KOPT-K1 (cell line): Measurements from ENCODE around the gene MEAK7.
"Not testable (repeated sequence)": the region's sequence is repeated elsewhere in the genome, so short reads cannot be mapped to it uniquely, and the experiment has no call there.

Experiments
- H3K27ac ChIP-seq: fragments of 200-600 bp; sonication (generic); 2 replicates; pipeline ENCODE4 v1.5.1; 2016; ENCODE audit warnings: antibody characterized with exemption, mild to moderate bottlenecking, low read depth, low read length; ENCODE audit not compliant: poor library complexity, severe bottlenecking
- H3K36me3 ChIP-seq: fragments of 200-600 bp; sonication (generic); 2 replicates; pipeline ENCODE4 v1.5.1; 2017; ENCODE audit warnings: antibody characterized with exemption, mild to moderate bottlenecking, low read length, moderate library complexity; ENCODE audit not compliant: insufficient read depth
- H3K9me3 ChIP-seq: fragments of 200-600 bp; sonication (generic); 2 replicates; pipeline ENCODE4 v1.5.1; 2017; ENCODE audit warnings: antibody characterized with exemption, low read length, mild to moderate bottlenecking; ENCODE audit not compliant: insufficient read depth, poor library complexity, severe bottlenecking

Gene MEAK7

DNA sequence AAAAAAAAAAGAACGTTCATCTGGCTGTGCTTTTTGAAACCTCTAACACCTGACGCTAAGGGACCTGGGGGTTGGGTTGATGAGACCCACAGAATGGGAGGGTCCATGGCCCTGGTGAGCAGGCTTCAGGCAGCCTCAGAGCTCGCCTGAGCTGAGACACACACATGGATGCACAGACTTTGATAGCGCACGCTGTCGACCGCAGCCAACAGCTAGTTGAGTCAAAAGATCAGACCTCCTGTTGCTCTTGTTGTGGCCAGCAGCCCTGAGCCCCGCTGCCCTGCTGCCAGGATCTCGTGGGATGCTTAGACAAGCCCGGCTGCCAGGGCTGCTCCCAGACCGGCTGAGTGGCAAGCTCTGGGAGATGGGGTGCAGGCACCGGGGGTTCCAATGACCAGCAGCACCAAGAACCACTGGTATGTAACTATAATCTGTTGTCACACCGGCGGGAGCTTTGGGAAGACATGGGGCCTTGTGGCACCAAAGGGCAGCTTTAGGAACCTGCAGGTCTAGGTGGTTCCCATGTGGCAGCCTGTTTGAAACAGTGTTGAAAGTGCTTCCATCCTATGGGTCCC is 20.0 kb upstream of the MEAK7 start:
- H3K9me3 ChIP-seq, result peaks cover under 1% of the 10 kb centered on the region
- H3K27ac ChIP-seq, result no peak overlapping the region
- no peaks in the 10 kb centered on the region for H3K36me3 ChIP-seq

DNA sequence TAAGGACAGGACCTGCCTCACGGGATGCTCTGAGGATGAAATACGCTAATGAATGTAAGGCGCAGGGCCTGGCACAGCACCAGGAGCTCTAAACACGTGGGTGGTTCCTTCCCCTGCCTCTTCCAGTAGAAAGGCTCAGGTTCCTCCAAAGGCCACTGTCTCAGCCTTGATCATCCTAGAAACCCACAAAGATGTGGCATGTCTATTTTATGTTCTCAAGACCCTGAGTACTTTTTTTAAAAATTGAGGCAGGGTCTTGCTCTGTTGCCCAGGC is 17.0 kb upstream of the MEAK7 start:
- Histone ChIP-seq H3K36me3 (no peaks in the 10 kb centered on the region), H3K27ac (no peak overlapping the region), H3K9me3 (no peaks in the 10 kb centered on the region)

- no peaks in the 10 kb centered on the region for H3K36me3 ChIP-seq
- H3K9me3 ChIP-seq, result no peaks in the 10 kb centered on the region
- H3K27ac ChIP-seq, result no peak overlapping the region
Observed at GRCh38 chr16:84520725-84521496, 16.5 kb upstream of the MEAK7 start.

GRCh38 chr16:84519855-84520254 is 15.4 kb upstream of the MEAK7 start:
- H3K36me3 ChIP-seq, result no peaks in the 10 kb centered on the region
- no peaks in the 10 kb centered on the region for H3K9me3 ChIP-seq
- H3K27ac ChIP-seq, result no peak overlapping the region

DNA sequence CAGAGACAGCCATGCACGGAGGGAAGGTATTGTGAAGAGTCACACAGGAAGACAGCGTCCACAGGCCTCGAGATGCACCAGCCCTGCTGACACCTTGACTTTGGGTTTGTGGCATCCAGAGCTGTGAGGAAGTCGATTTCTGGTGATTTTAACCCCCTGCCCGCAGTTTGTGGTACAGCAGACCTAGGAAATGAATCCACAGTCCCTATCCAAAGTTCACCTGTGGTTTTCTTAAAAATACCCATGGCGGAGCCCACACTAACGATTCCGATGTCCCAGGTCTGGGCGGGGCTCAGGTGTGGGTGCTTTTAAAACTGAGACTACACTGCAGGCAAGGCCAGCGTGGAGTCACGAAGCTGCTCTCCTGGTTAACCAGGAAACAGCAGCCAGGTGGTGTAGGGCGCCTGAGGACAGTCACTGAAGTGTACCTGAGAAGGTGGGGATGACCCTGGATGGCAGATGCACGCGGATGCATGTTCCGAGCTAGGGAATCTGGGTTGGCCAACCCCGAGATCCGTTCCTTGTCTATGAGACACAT is 14.4 kb upstream of the MEAK7 start:
- H3K27ac ChIP-seq, result no peak overlapping the region
- no peaks in the 10 kb centered on the region for H3K36me3 ChIP-seq
- H3K9me3 ChIP-seq, result no peaks in the 10 kb centered on the region

DNA sequence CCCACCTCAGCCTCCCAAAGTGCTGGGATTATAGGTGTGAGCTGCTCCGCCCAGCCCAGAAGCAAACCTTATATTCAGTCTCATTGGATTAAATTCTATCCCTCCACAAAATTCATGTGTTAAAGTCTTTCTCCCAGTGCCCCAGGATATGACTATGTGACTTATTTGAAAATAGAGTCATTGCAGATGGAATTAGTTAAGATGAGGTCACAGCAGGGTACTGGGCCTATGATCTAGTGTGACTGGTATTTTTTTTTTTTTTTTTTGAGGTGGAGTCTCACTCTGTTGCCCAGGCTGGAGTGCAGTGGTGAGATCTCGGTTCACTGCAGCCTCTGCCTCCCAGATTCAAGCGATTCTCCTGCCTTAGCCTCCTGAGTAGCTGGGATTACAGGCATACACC is 13.8 kb upstream of the MEAK7 start:
- H3K27ac ChIP-seq, result not testable (repeated sequence)

DNA sequence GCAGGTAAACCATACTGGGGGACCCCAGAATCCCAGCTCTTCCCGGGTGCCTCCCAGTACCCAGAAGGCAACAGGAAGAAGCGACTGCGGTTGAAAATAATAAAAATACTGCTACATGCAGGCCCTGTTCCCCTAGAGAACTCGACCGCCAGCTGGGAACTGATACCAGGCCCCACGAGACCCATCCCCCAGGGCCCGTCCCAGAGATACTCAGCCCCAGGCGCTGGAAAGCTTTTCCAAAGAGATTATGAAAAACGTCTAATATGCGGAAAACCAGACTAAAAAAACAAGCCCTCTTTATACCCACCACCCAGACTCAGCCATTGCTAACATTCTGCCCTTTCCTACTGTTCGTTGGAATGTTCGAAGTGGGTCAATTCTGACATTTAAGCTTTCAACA is 12.9 kb upstream of the MEAK7 start:
- no peaks in the 10 kb centered on the region for H3K36me3 ChIP-seq
- H3K9me3 ChIP-seq, result no peaks in the 10 kb centered on the region
- H3K27ac ChIP-seq, result no peak overlapping the region

More for the DNA sequence above, 13.8 kb upstream of the MEAK7 start:
- not testable (repeated sequence) for H3K36me3 ChIP-seq, H3K9me3 ChIP-seq

- H3K27ac ChIP-seq, result peak overlapping the region; percentile 69
- no peaks in the 10 kb centered on the region for H3K36me3 ChIP-seq
- no peaks in the 10 kb centered on the region for H3K9me3 ChIP-seq
Observed at GRCh38 chr16:84514874-84515835, 10.7 kb upstream of the MEAK7 start.

DNA sequence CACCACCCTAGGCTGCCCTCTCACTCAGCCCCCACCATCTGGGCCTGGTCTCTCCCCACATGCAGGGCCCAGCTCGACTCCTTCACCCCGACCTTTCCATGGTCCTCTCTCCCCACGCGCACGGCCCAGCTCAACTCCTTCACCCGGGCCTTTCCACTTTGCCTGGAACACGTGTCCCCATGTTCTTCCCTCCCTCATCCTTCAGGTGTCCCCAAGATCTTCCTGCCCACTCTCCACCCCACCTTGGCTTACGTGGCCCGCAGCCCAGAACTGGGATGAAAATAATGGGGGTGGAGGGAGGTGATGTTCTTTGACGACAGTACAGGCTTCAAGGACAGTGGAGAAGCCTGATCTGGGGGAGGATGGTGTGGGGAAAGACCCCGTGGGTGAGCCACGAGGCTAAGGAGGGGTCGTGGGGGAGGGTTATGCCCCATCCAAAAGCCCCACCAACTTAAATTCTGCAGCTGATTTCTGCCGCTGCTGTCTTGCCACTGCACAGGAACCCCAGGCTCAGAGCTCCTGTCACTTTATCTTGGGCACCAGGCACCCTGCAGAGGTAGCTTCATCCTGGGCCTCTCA is 9.9 kb upstream of the MEAK7 start:
- Histone ChIP-seq H3K27ac (peak overlapping the region; percentile 69), H3K9me3 (no peaks in the 10 kb centered on the region), H3K36me3 (no peaks in the 10 kb centered on the region)

GRCh38 chr16:84513666-84514065 is 9.2 kb upstream of the MEAK7 start:
- Histone ChIP-seq H3K27ac (peak overlapping the region; percentile 69), H3K36me3 (no peaks in the 10 kb centered on the region), H3K9me3 (no peaks in the 10 kb centered on the region)

DNA sequence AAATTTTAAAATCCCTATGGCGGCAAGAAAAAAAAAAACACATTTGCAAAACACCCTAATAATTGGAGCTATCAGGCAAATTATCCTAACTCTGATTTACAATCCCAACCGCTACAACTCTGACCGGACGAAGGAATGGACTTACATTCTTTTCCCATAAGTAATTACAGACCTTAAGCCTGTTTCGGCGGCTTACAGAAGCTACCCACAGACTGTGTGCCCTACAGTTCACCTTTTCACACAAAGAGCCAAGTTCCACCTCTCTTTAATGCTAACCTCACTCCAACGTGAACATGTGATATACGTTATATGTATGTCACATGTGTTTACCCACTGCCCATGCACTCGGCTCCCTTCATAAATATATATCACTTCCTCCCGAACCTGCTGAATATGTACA is 8.7 kb upstream of the MEAK7 start:
- no peak overlapping the region for H3K27ac ChIP-seq
- no peaks in the 10 kb centered on the region for H3K36me3 ChIP-seq
- H3K9me3 ChIP-seq, result no peaks in the 10 kb centered on the region

- Histone ChIP-seq H3K36me3 (no peaks in the 10 kb centered on the region), H3K9me3 (no peaks in the 10 kb centered on the region), H3K27ac (no peak overlapping the region)
Observed at GRCh38 chr16:84511831-84512230, 7.4 kb upstream of the MEAK7 start.

- H3K9me3 ChIP-seq, result no peaks in the 10 kb centered on the region
- H3K36me3 ChIP-seq, result no peaks in the 10 kb centered on the region
- H3K27ac ChIP-seq, result no peak overlapping the region
Observed at GRCh38 chr16:84511180-84511800, 6.8 kb upstream of the MEAK7 start.

GRCh38 chr16:84509032-84509950 is 4.8 kb upstream of the MEAK7 start:
- H3K27ac ChIP-seq, result no peak overlapping the region
- H3K36me3 ChIP-seq, result no peaks in the 10 kb centered on the region
- H3K9me3 ChIP-seq, result no peaks in the 10 kb centered on the region
